Gastrocnemius medialis (tissue), 4 donors: ENCODE measurements around the gene CRYAA. TPM values are rescaled to one million over a fixed set of nuclear protein-coding genes. Genes with fewer than 3 reads are reported as not detected.
A peak's percentile ranks its signal among the peaks of the same experiment; 100 is the strongest.

Source experiments
- ATAC-seq, 2 donors: fragments of 150-250 bp; one replicate each; pipeline ENCODE4 v1.9.1; 2016
- DNase-seq, 2 donors: peaks; one replicate each; pipeline ENCODE4 v3.0.0-alpha.2; 2019
- H3K27ac ChIP-seq, 4 donors: fragments of 200-600 bp; sonication (generic); 1 replicate in 1 of 4; 2 replicates in 3 of 4; pipeline ENCODE4 v1.5.1; 2016 to 2018; ENCODE audit warnings: mild to moderate bottlenecking in 2 of 4, moderate library complexity in 1 of 4
- H3K27me3 ChIP-seq, 3 donors: fragments of 200-600 bp; sonication (generic) in 2 of 3; 1 replicate in 1 of 3; 2 replicates in 2 of 3; pipeline versions ENCODE4 v1.5.1 to v1.6.0; 2016 to 2019; ENCODE audit warnings: mild to moderate bottlenecking in 1 of 3, moderate library complexity in 1 of 3
- H3K36me3 ChIP-seq, 2 donors: fragments of 200-600 bp; sonication (generic) in 1 of 2; one replicate each; pipeline ENCODE4 v1.5.1; 2017 to 2018
- H3K4me1 ChIP-seq, 2 donors: fragments of 200-600 bp; sonication (generic) in 1 of 2; one replicate each; pipeline ENCODE4 v1.5.1; 2016 to 2017; ENCODE audit warnings: mild to moderate bottlenecking in 2 of 2
- H3K4me3 ChIP-seq, 4 donors: fragments of 200-600 bp; sonication (generic) in 3 of 4; 1 replicate in 1 of 4; 2 replicates in 3 of 4; pipeline ENCODE4 v1.5.1; 2016 to 2019; ENCODE audit warnings: mild to moderate bottlenecking in 2 of 4
- H3K9me3 ChIP-seq, 3 donors: fragments of 200-600 bp; sonication (generic) in 2 of 3; 1 replicate in 1 of 3; 2 replicates in 2 of 3; pipeline ENCODE4 v1.5.1; 2016 to 2019
- CTCF ChIP-seq, 5 experiments: fragments of 450-650 bp in 3 of 5; fragments of 200-600 bp in 2 of 5; sonication (generic) in 2 of 5; IDR thresholded peaks in 4 of 5; conservative IDR thresholded peaks in 1 of 5; 1 replicate in 4 of 5; 2 replicates in 1 of 5; pipeline ENCODE4 v1.5.1; 2016 to 2019; ENCODE audit warnings: antibody characterized with exemption in 5 of 5, mild to moderate bottlenecking in 3 of 5, moderate library complexity in 3 of 5
- POLR2A ChIP-seq, 2 donors: fragments of 450-650 bp; IDR thresholded peaks; one replicate each; pipeline ENCODE4 v1.6.1; 2017; ENCODE audit warnings: antibody characterized with exemption in 2 of 2, mild to moderate bottlenecking in 2 of 2, moderate library complexity in 2 of 2
- in situ Hi-C, 4 donors: fragments of 200-750 bp; cut with MboI; loops; one replicate each; pipeline versions ENCODE4 v1.15.0 to v1.8.0; 2017; ENCODE audit warnings: low sequenced_read_pairs in 4 of 4
- intact Hi-C: fragments of 100-400 bp; cut with DNase I; formaldehyde crosslinking; loops from one replicate; pipeline ENCODE4 v1.15.1; 2023; ENCODE audit warnings: low total_unique reads
- total RNA-seq, 4 donors: library from RNA; depleted of rRNA; stranded (reverse); fragments of >200 nt; gene quantifications; one replicate each; pipeline versions ENCODE4 v1.1.0 to v1.2.3, GENCODE V29; 2016

CRYAA gene
- total RNA-seq, 4 donors from 2014 or later = not detected

- intact Hi-C loops = no loop called here
- no peaks in the 10 kb centered on the region for H3K9me3 ChIP-seq
- H3K27ac ChIP-seq = no peak overlapping the region
- DNase-seq = peak in 1 of 2 donors; percentile 8
- H3K4me1 ChIP-seq = peaks cover 9 to 27% of the 10 kb centered on the region in 2 donors
- H3K27me3 ChIP-seq = peaks cover 33 to 40% (median 34%) of the 10 kb centered on the region in 3 donors
- no peak for TF ChIP-seq CTCF (IDR thresholded peaks at IDR 0.05 in 4 of 5, conservative IDR thresholded peaks at IDR 0.05 in 1 of 5)
- TF ChIP-seq POLR2A (IDR thresholded peaks at IDR 0.05) = no peak
- no peaks in the 10 kb centered on the region for H3K36me3 ChIP-seq
- no peak for ATAC-seq
- no peak overlapping the region for H3K4me3 ChIP-seq
- in situ Hi-C loops = no loop called here
These were observed 23.8 kb downstream of the CRYAA start for GRCh38 chr21:43192501-43193081.

DNA sequence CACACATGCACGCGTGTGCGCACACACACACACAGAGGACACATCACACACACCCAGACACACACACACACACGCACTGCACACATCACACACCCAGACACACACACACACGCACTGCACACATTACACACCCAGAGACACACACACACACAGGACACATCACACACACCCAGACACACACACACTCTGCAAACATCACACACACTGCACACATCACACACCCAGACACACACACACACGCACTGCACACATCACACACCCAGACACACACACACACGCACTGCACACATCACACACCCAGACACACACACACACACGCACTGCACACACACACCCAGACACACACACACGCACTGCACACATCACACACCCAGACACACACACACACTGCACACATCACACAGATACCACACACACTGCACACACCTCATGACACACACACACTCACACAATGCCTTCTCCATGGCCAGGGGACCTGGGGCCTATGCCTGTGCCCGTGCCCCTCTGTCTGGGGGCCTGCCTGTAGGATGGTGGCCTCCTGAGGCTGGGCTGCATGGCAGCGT is 24.4 kb downstream of the CRYAA start:
- no peak for TF ChIP-seq POLR2A (IDR thresholded peaks at IDR 0.05)
- H3K27me3 ChIP-seq = peaks cover 33 to 40% (median 39%) of the 10 kb centered on the region in 3 donors
- peak in 1 of 2 donors; percentile 3 for DNase-seq
- no peak overlapping the region for H3K4me3 ChIP-seq
- H3K9me3 ChIP-seq = no peaks in the 10 kb centered on the region
- ATAC-seq = no peak
- in situ Hi-C loops = no loop called here
- intact Hi-C loops = no loop called here
- H3K4me1 ChIP-seq = peaks cover 9 to 27% of the 10 kb centered on the region in 2 donors
- H3K36me3 ChIP-seq = no peaks in the 10 kb centered on the region
- H3K27ac ChIP-seq = no peak overlapping the region

GRCh38 chr21:43193651-43194302 is 25.0 kb downstream of the CRYAA start:
- intact Hi-C loops (no loop called here), in situ Hi-C loops (no loop called here)
- Histone ChIP-seq H3K36me3 (no peaks in the 10 kb centered on the region), H3K9me3 (no peaks in the 10 kb centered on the region), H3K4me3 (no peak overlapping the region), H3K27me3 (peaks cover 33 to 42% (median 40%) of the 10 kb centered on the region in 3 donors), H3K27ac (peak overlapping the region in 2 of 4 donors; percentile 38 to 59), H3K4me1 (peaks cover 9 to 27% of the 10 kb centered on the region in 2 donors)
- DNase-seq (peak in 1 of 2 donors; percentile 43), ATAC-seq (peak; percentile 16 to 24)
- TF ChIP-seq POLR2A (IDR thresholded peaks at IDR 0.05) (no peak), CTCF (IDR thresholded peaks at IDR 0.05 in 4 of 5, conservative IDR thresholded peaks at IDR 0.05 in 1 of 5) (no peak)

GRCh38 chr21:43194303-43195120 is 25.7 kb downstream of the CRYAA start:
- Histone ChIP-seq H3K27me3 (peaks cover 33 to 42% (median 37%) of the 10 kb centered on the region in 3 donors), H3K27ac (peak overlapping the region in 3 of 4 donors; percentile 38 to 59 (median 50)), H3K9me3 (no peaks in the 10 kb centered on the region), H3K36me3 (no peaks in the 10 kb centered on the region), H3K4me1 (peaks cover 9 to 27% of the 10 kb centered on the region in 2 donors), H3K4me3 (no peak overlapping the region)
- ATAC-seq (no peak), DNase-seq (peak in 1 of 2 donors; percentile 7)
- no peak for TF ChIP-seq CTCF (IDR thresholded peaks at IDR 0.05 in 4 of 5, conservative IDR thresholded peaks at IDR 0.05 in 1 of 5)
- TF ChIP-seq POLR2A (IDR thresholded peaks at IDR 0.05) = no peak
- intact Hi-C loops (no loop called here), in situ Hi-C loops (no loop called here)
